T-helper 17 cell (primary cell): Measurements from ENCODE around the gene PCDHGA2. TPM values are rescaled to one million over a fixed set of nuclear protein-coding genes. Genes with fewer than 3 reads are reported as not detected.

Source experiments
- ATAC-seq: fragments of 150-1000 bp; cut with Tn5 transposase; 2 replicates; pipeline ENCODE4 v1.10.0; 2021; ENCODE audit warnings: mild to moderate bottlenecking, moderate library complexity
- DNase-seq, 3 donors: peaks; one replicate each; pipeline versions ENCODE4 v3.0.0 to v3.0.0-alpha.2; 2020 to 2021
- H3K9me3 ChIP-seq: one replicate; pipeline ENCODE4 v1.7.0; 2013; ENCODE audit warnings: low read length, mild to moderate bottlenecking; ENCODE audit not compliant: control insufficient read depth, poor library complexity, severe bottlenecking
- H3K27ac Mint-ChIP-seq: one replicate; pipeline ENCODE4 v1.8.0; 2022; ENCODE audit warnings: mild to moderate bottlenecking, moderate library complexity, mixed read lengths
- H3K27me3 Mint-ChIP-seq: one replicate; pipeline ENCODE4 v1.8.0; 2022; ENCODE audit warnings: mixed read lengths
- H3K36me3 Mint-ChIP-seq: one replicate; pipeline ENCODE4 v1.8.0; 2022; ENCODE audit warnings: low read depth, mixed read lengths
- H3K4me1 Mint-ChIP-seq: one replicate; pipeline ENCODE4 v1.8.0; 2022; ENCODE audit warnings: mild to moderate bottlenecking, mixed read lengths
- H3K4me3 Mint-ChIP-seq: one replicate; pipeline ENCODE4 v1.8.0; 2022; ENCODE audit warnings: mild to moderate bottlenecking, moderate library complexity, mixed read lengths
- total RNA-seq, 4 donors: library from RNA in 2 of 4; stranded (reverse) in 2 of 4; gene quantifications; one replicate each; pipeline ENCODE4 v1.2.3 and lab custom pipeline; 2022 to 2026

The PCDHGA2 gene
- total RNA-seq, 2 donors from 2014 or later = not detected

- no peaks in the 10 kb centered on the region for H3K9me3 ChIP-seq
- Mint-ChIP-seq H3K27me3 (peaks cover 43% of the 10 kb centered on the region), H3K36me3 (peaks cover 2% of the 10 kb centered on the region), H3K4me1 (no peaks in the 10 kb centered on the region), H3K27ac (no peak overlapping the region), H3K4me3 (no peak overlapping the region)
- no peak for ATAC-seq
- no peak for DNase-seq
Measured at GRCh38 chr5:141356133-141356532, 17.6 kb downstream of the PCDHGA2 start.

DNA sequence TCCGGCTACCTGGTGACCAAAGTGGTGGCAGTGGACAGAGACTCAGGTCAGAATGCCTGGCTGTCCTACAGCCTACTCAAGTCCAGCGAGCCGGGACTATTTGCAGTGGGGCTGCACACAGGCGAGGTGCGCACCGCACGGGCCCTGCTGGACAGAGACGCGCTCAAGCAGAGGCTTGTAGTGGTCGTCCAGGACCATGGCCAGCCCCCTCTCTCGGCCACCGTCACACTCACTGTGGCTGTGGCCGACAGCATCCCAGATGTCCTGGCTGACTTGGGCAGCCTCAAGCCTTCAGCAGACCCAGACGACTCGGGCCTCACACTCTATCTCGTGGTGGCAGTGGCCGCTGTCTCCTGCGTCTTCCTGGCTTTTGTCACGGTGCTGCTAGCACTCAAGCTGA is 18.4 kb downstream of the PCDHGA2 start:
- no peaks in the 10 kb centered on the region for H3K9me3 ChIP-seq
- H3K27ac Mint-ChIP-seq = no peak overlapping the region
- no peak for ATAC-seq
- no peak overlapping the region for H3K4me3 Mint-ChIP-seq
- H3K4me1 Mint-ChIP-seq = no peaks in the 10 kb centered on the region
- no peak for DNase-seq
- peaks cover 45% of the 10 kb centered on the region for H3K27me3 Mint-ChIP-seq
- peaks cover 2% of the 10 kb centered on the region for H3K36me3 Mint-ChIP-seq

DNA sequence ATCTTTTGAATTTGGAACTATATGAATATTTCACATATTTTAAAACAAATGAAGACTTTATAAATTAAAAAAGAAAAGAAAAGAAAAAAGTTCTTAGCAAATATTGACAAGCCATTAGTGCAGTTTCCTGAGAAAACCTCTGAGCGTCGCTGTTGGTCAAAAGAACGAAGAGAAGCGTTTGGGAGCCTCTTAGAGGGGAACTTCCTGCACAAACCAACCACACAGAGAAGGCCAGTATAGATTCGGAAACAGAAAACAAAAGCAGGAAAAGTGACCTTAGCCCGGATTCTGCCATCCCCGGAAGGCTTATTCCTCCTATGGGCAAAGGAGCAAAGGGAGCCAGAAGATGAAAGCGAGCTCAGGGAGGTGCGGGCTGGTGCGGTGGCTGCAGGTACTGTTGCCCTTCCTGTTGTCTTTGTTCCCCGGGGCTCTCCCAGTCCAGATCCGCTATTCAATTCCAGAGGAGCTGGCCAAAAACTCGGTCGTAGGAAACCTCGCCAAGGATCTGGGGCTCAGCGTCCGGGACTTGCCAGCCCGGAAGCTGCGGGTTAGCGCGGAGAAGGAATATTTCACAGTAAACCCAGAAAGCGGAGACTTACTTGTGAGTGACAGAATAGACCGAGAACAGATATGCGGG is 21.3 kb downstream of the PCDHGA2 start, which contains the start of gene PCDHGB2:
PCDHGB2 (plus strand) TSS at position 205 of the 637 bp plus-strand sequence; CDS start at position 347, 142 bp downstream.
- Mint-ChIP-seq H3K27me3 (peaks cover 49% of the 10 kb centered on the region), H3K4me3 (peak within 1 kb of the TSS; percentile 52), H3K36me3 (peaks cover 8% of the 10 kb centered on the region), H3K27ac (no peak within 1 kb of the TSS), H3K4me1 (no peaks in the 10 kb centered on the region)
- no peak for DNase-seq
- H3K9me3 ChIP-seq = peaks cover 8% of the 10 kb centered on the region
- ATAC-seq = peak; percentile 40

DNA sequence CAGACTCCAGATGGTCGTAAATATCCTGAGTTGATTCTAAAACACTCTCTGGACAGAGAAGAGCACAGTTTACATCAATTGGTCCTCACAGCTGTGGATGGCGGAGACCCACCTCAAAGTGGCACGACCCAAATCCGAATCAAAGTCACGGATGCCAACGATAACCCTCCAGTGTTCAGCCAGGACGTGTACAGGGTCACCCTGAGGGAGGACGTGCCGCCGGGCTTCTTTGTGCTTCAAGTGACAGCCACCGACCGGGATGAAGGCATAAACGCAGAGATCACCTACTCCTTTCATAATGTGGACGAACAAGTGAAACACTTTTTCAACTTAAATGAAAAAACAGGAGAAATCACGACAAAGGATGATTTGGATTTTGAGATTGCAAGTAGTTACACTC is 22.1 kb downstream of the PCDHGA2 start:
- no peak for DNase-seq
- Mint-ChIP-seq H3K4me3 (no peak overlapping the region), H3K27me3 (peaks cover 49% of the 10 kb centered on the region), H3K4me1 (no peaks in the 10 kb centered on the region), H3K36me3 (peaks cover 8% of the 10 kb centered on the region), H3K27ac (no peak overlapping the region)
- ATAC-seq = no peak
- H3K9me3 ChIP-seq = peaks cover 14% of the 10 kb centered on the region

GRCh38 chr5:141362719-141363118 is 24.2 kb downstream of the PCDHGA2 start:
- Mint-ChIP-seq H3K4me1 (no peaks in the 10 kb centered on the region), H3K4me3 (no peak overlapping the region), H3K27ac (no peak overlapping the region), H3K36me3 (peaks cover 11% of the 10 kb centered on the region), H3K27me3 (peaks cover 57% of the 10 kb centered on the region)
- H3K9me3 ChIP-seq = peaks cover 19% of the 10 kb centered on the region
- ATAC-seq = no peak
- no peak for DNase-seq

DNA sequence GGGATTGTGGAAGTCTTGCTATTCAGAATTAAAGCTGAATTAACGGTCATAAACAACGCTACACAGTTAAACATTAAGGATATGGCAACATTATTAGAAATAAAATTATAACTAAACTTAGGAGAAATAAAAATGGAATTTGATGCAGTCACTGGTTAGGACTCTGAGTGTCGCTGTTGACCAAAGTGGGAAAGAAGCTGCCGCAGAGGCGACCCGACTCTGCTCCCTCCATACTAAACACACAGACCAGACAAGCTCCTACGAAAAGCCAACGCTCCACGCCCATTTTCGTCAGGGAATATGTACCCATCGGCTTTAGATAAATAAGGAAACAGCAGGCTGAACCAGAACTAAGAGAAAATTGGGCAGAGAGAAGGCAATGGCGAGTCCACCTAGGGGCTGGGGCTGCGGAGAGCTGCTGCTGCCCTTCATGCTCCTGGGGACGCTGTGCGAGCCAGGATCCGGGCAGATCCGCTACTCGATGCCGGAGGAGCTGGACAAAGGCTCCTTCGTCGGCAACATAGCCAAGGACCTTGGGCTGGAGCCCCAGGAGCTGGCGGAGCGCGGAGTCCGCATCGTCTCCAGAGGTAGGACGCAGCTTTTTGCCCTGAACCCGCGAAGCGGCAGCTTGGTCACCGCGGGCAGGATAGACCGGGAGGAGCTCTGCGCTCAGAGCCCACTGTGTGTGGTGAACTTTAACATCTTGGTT is 25.5 kb downstream of the PCDHGA2 start, which contains the start of gene PCDHGA5:
PCDHGA5 (plus strand) TSS at position 211 of the 709 bp plus-strand sequence; CDS start at position 380, 169 bp downstream.
- Mint-ChIP-seq H3K4me1 (no peaks in the 10 kb centered on the region), H3K4me3 (no peak within 1 kb of the TSS), H3K27ac (peak within 1 kb of the TSS; percentile 8), H3K36me3 (peaks cover 10% of the 10 kb centered on the region), H3K27me3 (peaks cover 51% of the 10 kb centered on the region)
- peaks cover 19% of the 10 kb centered on the region for H3K9me3 ChIP-seq
- no peak for DNase-seq
- no peak for ATAC-seq

GRCh38 chr5:141366016-141366896 is 27.7 kb downstream of the PCDHGA2 start:
- no peak overlapping the region for H3K4me3 Mint-ChIP-seq
- no peaks in the 10 kb centered on the region for H3K4me1 Mint-ChIP-seq
- ATAC-seq (no peak), DNase-seq (no peak)
- peaks cover 55% of the 10 kb centered on the region for H3K27me3 Mint-ChIP-seq
- H3K36me3 Mint-ChIP-seq = peaks cover 10% of the 10 kb centered on the region
- H3K27ac Mint-ChIP-seq = no peak overlapping the region
- H3K9me3 ChIP-seq = peaks cover 19% of the 10 kb centered on the region

DNA sequence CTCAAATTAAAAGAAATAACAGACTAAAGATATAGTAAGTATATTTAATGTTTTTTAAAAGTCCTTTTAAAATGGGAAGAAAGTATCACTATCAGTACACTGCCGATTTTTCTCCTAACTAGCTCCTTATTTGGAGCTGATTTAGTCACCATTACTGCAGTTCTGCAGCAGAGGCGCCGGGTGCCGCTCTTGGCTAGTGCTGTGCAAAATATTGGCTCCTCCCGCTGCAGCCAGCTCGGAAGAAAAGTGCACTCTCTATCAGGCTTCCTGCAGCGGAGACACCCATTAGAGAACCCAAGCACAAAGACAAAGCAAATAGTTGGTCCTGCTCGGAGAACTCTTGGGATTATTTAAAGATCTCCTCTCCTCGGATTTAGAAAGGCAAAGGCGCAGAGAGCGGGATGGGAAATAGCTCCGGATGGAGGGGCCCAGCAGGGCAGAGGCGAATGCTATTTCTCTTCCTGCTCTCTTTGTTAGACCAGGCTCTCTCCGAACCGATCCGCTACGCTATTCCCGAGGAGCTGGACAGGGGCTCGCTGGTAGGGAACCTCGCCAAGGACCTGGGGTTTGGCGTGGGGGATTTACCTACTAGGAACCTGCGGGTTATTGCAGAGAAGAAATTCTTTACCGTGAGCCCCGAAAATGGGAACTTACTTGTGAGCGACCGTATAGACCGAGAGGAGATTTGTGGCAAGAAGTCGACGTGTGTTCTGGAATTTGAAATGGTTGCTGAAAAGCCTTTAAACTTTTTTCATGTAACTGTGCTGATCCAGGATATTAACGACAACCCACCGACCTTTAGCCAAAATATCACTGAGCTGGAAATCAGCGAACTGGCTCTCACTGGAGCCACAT is 31.7 kb downstream of the PCDHGA2 start, which contains the start of gene PCDHGB3:
PCDHGB3 (plus strand) TSS at position 249 of the 855 bp plus-strand sequence; CDS start at position 402, 153 bp downstream.
- Mint-ChIP-seq H3K36me3 (peaks cover 5% of the 10 kb centered on the region), H3K27me3 (peaks cover 41% of the 10 kb centered on the region), H3K27ac (no peak within 1 kb of the TSS), H3K4me3 (peak within 1 kb of the TSS; percentile 82), H3K4me1 (no peaks in the 10 kb centered on the region)
- peak; percentile 83 for ATAC-seq
- no peak for DNase-seq
- peaks cover 12% of the 10 kb centered on the region for H3K9me3 ChIP-seq

GRCh38 chr5:141371572-141372475 is 33.3 kb downstream of the PCDHGA2 start:
- DNase-seq (no peak), ATAC-seq (no peak)
- Mint-ChIP-seq H3K4me3 (no peak overlapping the region), H3K4me1 (no peaks in the 10 kb centered on the region), H3K27me3 (peaks cover 27% of the 10 kb centered on the region), H3K36me3 (peaks cover 2% of the 10 kb centered on the region), H3K27ac (peak overlapping the region; percentile 53)
- peaks cover 5% of the 10 kb centered on the region for H3K9me3 ChIP-seq

DNA sequence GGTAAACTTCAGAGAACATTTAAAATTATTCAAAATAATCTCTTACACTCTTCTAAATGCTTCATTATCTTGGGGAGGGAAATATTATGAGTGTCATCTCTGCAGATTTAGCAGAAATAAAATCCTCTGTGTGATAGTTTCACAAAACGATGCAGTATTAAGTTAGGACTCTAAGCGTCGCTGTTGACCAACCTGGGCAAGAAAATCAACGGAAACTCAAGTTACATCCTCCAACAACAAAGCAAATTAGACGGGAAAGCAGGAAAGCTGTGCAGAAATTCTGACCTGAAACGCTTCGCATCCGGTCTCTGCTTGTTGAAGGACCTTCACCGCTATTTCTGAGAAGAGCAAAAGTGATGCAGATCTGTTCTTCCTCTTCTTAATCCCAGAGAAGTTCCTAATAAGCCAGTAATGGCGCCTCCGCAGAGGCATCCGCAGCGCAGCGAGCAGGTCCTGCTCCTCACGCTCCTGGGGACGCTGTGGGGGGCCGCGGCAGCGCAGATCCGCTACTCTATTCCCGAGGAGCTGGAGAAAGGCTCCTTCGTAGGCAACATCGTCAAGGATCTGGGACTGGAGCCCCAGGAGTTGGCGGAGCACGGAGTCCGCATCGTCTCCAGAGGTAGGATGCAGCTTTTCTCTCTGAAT is 35.2 kb downstream of the PCDHGA2 start, which contains the start of gene PCDHGA6:
PCDHGA6 (plus strand) TSS at position 219 of the 645 bp plus-strand sequence; CDS start at position 412, 193 bp downstream.
- DNase-seq (no peak), ATAC-seq (no peak)
- peaks cover 2% of the 10 kb centered on the region for H3K36me3 Mint-ChIP-seq
- peaks cover 5% of the 10 kb centered on the region for H3K9me3 ChIP-seq
- peaks cover 27% of the 10 kb centered on the region for H3K27me3 Mint-ChIP-seq
- H3K4me1 Mint-ChIP-seq = no peaks in the 10 kb centered on the region
- H3K4me3 Mint-ChIP-seq = peak within 1 kb of the TSS; percentile 33
- H3K27ac Mint-ChIP-seq = peak within 1 kb of the TSS; percentile 53

DNA sequence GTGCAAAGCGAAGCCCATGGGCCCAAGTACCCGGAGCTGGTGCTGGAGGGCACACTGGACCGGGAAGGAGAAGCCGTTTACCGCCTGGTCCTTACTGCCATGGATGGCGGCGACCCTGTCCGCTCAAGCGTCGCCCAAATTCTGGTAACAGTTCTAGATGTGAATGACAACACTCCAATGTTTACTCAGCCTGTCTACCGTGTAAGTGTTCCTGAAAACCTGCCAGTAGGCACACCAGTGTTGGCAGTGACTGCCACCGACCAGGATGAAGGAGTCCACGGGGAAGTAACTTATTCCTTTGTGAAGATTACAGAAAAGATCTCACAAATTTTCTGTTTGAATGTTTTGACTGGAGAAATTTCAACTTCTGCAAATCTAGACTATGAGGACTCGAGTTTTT is 36.1 kb downstream of the PCDHGA2 start:
- Mint-ChIP-seq H3K36me3 (peaks cover 2% of the 10 kb centered on the region), H3K27ac (no peak overlapping the region), H3K4me3 (no peak overlapping the region), H3K27me3 (peaks cover 27% of the 10 kb centered on the region), H3K4me1 (no peaks in the 10 kb centered on the region)
- ATAC-seq = no peak
- DNase-seq = no peak
- H3K9me3 ChIP-seq = peaks cover 5% of the 10 kb centered on the region
